T47D (cell line): ENCODE measurements around the gene POMT1.

Experiments used
- DNase-seq, 2 experiments: peaks; one replicate each; pipeline versions ENCODE4 v3.0.0 to v3.0.0-alpha.2; 2011 to 2012; ENCODE audit warnings: low read depth in 1 of 2, low spot score in 1 of 2
- JUND ChIP-seq: IDR thresholded peaks from 2 replicates; pipeline ENCODE4 v1.6.1; 2012; ENCODE audit warnings: low read depth
- in situ Hi-C: cut with HindIII; loops from 2 replicates; pipeline ENCODE4 v1.10.0; 2016; ENCODE audit warnings: low sequenced_read_pairs, low pct_unique_long_range_greater_than_20kb

The POMT1 gene

DNA sequence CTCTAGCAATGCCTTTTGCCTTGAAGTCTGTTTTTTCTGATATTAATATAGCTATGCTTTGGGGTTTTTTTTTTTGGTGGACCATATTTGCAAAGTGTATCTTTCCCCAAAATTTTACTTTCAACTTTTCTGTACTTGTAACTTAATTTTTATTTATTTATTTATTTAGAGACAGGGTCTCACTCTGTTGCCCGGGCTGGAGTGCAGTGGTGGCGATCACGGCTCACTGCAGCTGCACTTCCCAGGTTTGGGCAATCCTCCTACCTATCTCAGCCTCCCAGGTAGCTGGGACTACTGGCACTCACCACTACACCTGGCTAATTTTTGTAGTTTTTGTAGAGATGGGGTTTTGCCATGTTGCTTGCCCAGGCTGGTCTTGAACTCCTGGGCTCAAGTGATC is 63.4 kb downstream of the POMT1 start:
- no peak for DNase-seq
- TF ChIP-seq JUND: no peak
- in situ Hi-C loops: no loop called here

DNA sequence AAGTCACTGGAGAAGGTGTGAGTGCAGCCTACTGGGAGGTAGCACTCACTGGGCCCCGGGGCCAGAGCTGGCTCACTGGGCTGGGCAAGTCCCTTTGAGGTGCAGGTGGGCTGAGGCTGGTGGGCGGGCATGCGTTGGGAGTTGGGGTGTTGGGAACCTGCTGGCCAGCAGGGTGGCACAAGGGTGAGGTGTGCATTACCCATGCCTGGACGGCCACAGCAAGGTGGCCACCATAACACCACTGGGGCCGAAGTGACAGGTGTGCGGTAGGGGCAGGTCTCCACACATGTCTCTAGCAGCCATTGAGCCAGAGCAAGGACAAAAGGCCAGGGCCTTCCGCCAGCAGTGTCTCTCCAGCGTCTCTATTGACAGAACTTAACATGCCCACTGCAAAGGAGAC is 65.2 kb downstream of the POMT1 start:
- DNase-seq: no peak
- in situ Hi-C loops: no loop called here
- no peak for TF ChIP-seq JUND
